AML-193 (cell line): ENCODE results near the gene SLC35F3.

Experiments
- DNase-seq, 2 experiments: peaks; one replicate each; lab custom pipeline; 2025; lab: John Stamatoyannopoulos, UW

SLC35F3 gene

GRCh38 chr1:233972951-233973635 is 68.6 kb downstream of the SLC35F3 start:
- DNase-seq = no peak

- DNase-seq = no peak
Observed at GRCh38 chr1:233975486-233975885, 71.0 kb downstream of the SLC35F3 start.

GRCh38 chr1:233981042-233981675 is 76.7 kb downstream of the SLC35F3 start:
- DNase-seq = no peak

GRCh38 chr1:233982827-233983518 is 78.5 kb downstream of the SLC35F3 start:
- DNase-seq = no peak

- no peak for DNase-seq
Observed at GRCh38 chr1:233983811-233984210, 79.3 kb downstream of the SLC35F3 start.

- DNase-seq = no peak
Observed at GRCh38 chr1:233988963-233989696, 84.7 kb downstream of the SLC35F3 start.

- DNase-seq = no peak
Observed at GRCh38 chr1:233990486-233990885, 86.0 kb downstream of the SLC35F3 start.

GRCh38 chr1:233993651-233994050 is 89.2 kb downstream of the SLC35F3 start:
- no peak for DNase-seq

GRCh38 chr1:233994112-233994511 is 89.6 kb downstream of the SLC35F3 start:
- no peak for DNase-seq

- DNase-seq = no peak
Observed at GRCh38 chr1:233998456-233998855, 94.0 kb downstream of the SLC35F3 start.

GRCh38 chr1:233998891-233999290 is 94.4 kb downstream of the SLC35F3 start:
- no peak for DNase-seq

- no peak for DNase-seq
Observed at GRCh38 chr1:234000557-234001041, 96.1 kb downstream of the SLC35F3 start.

- DNase-seq = no peak
Observed at GRCh38 chr1:234001817-234002216, 97.3 kb downstream of the SLC35F3 start.

GRCh38 chr1:234004591-234004990 is 100.1 kb downstream of the SLC35F3 start:
- no peak for DNase-seq

- DNase-seq = no peak
Observed at GRCh38 chr1:234007684-234008083, 103.2 kb downstream of the SLC35F3 start.

GRCh38 chr1:234008591-234008990 is 104.1 kb downstream of the SLC35F3 start:
- DNase-seq = no peak

- no peak for DNase-seq
Observed at GRCh38 chr1:234009668-234010067, 105.2 kb downstream of the SLC35F3 start.

GRCh38 chr1:234014208-234014607 is 109.7 kb downstream of the SLC35F3 start:
- DNase-seq = no peak

- DNase-seq = no peak
Observed at GRCh38 chr1:234018816-234019215, 114.3 kb downstream of the SLC35F3 start.

GRCh38 chr1:234019387-234019786 is 114.9 kb downstream of the SLC35F3 start:
- DNase-seq = no peak

GRCh38 chr1:234022302-234022701 is 117.8 kb downstream of the SLC35F3 start:
- DNase-seq = no peak

GRCh38 chr1:234039603-234040002 is 135.1 kb downstream of the SLC35F3 start:
- DNase-seq = no peak
